Measurements from ENCODE around the gene NRXN3. TPM values are rescaled to one million over a fixed set of nuclear protein-coding genes. Genes with fewer than 3 reads are reported as not detected.

NRXN3 gene
- total and polyA plus RNA-seq, 8 donors: 1.3 to 7.6 (median 1.5) TPM

DNA sequence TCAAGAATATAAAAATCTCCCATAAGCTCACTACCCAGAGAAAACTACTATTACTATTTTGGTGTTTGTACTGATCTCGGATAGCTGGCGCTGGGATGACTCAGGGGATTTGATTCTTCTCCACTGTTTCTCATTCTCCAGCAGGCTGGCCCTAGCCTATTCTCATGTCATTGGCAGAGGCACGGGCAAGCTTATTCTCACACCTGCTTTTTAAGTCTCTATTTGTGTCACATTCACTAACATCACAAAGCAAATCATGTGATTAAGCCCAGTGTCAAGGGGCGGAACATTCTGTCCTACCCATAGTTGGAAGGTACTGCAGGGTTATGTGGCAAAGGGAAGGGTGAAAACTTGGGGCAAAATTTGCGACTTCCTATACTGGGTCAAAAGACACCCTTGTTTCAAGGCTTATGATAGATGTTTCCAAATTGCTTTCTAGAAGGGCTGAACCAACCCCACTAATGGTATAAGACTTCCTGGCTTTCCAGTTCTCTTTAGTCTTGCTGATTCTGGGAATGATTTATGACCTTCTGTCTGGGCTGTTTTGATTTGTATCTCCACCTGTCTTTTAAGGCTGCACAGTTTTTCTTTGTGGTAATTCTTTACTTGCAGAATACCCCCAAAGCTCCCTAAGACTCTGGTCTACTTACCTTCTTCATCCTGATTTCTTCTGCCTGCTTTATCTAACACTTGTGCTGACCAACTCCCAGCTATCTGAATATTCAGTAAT, 406.4 kb downstream of the NRXN3 start:
- ATAC-seq: no peak
- Histone ChIP-seq H3K4me3 (no peak overlapping the region), H3K9me3 (peaks cover 0 to 22% of the 10 kb centered on the region in 2 donors), H3K27ac (no peak overlapping the region), H3K4me1 (no peaks in the 10 kb centered on the region), H3K27me3 (no peaks in the 10 kb centered on the region), H3K36me3 (no peaks in the 10 kb centered on the region)
- intact Hi-C loops (cut with DNase I): no loop called here
- DNase-seq: no peak
- TF ChIP-seq, protein P1, sequence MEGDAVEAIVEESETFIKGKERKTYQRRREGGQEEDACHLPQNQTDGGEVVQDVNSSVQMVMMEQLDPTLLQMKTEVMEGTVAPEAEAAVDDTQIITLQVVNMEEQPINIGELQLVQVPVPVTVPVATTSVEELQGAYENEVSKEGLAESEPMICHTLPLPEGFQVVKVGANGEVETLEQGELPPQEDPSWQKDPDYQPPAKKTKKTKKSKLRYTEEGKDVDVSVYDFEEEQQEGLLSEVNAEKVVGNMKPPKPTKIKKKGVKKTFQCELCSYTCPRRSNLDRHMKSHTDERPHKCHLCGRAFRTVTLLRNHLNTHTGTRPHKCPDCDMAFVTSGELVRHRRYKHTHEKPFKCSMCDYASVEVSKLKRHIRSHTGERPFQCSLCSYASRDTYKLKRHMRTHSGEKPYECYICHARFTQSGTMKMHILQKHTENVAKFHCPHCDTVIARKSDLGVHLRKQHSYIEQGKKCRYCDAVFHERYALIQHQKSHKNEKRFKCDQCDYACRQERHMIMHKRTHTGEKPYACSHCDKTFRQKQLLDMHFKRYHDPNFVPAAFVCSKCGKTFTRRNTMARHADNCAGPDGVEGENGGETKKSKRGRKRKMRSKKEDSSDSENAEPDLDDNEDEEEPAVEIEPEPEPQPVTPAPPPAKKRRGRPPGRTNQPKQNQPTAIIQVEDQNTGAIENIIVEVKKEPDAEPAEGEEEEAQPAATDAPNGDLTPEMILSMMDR (IDR thresholded peaks at IDR 0.05): no peak

DNA sequence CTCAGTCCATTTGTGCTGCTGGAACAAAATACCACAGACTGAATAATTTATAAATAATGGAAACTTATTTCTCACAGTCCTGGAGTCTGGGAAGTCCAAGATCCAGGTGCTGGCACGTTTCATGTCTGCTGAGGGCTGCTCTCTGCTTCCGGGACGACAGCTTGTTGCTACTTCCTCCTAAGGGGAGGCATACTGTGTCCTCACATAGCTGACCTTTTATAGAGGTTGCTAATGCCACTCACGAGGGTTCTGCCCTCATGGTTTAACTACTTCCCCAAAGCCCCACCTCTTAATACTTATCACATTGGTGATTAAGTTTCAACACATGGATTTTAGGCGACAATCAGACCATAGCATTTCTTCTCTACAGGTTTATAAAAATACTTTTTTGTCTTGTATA, 411.1 kb downstream of the NRXN3 start:
- ATAC-seq: no peak
- Histone ChIP-seq H3K9me3 (no peaks in the 10 kb centered on the region), H3K27me3 (no peaks in the 10 kb centered on the region)

DNA sequence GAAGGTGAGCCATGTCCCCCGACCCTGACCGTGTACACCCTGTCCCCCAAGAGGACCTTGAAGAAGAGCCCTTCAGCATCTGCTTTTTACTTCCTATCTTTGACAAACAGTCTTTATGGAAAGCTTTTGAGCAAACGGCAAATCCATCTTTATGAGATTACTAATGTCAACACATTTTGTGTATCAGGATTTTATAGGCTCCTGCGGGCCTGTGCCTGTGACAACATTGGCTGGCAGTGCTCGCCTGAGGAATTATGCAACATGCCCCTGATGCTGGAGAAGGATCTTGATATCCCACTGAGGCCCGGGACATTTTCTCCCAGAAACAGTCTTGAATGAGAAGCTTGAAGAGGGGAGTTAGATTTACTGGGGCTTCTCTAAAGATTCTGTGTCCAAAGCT, 416.5 kb downstream of the NRXN3 start:
- DNase-seq (no peak), ATAC-seq (no peak)
- no peaks in the 10 kb centered on the region for H3K9me3 ChIP-seq
- H3K36me3 ChIP-seq: no peaks in the 10 kb centered on the region
- H3K27me3 ChIP-seq: no peaks in the 10 kb centered on the region
- intact Hi-C loops (cut with DNase I): no loop called here
- H3K4me1 ChIP-seq: no peaks in the 10 kb centered on the region
- H3K27ac ChIP-seq: no peak overlapping the region
- TF ChIP-seq, protein P1 (IDR thresholded peaks at IDR 0.05): no peak
- no peak overlapping the region for H3K4me3 ChIP-seq

More for the DNA sequence above, 411.1 kb downstream of the NRXN3 start:
- no peak overlapping the region for H3K27ac ChIP-seq
- TF ChIP-seq, protein P1 (IDR thresholded peaks at IDR 0.05): no peak
- no peak for DNase-seq
- H3K4me3 ChIP-seq: no peak overlapping the region
- no peaks in the 10 kb centered on the region for H3K4me1 ChIP-seq
- intact Hi-C loops (cut with DNase I): no loop called here
- no peaks in the 10 kb centered on the region for H3K36me3 ChIP-seq

DNA sequence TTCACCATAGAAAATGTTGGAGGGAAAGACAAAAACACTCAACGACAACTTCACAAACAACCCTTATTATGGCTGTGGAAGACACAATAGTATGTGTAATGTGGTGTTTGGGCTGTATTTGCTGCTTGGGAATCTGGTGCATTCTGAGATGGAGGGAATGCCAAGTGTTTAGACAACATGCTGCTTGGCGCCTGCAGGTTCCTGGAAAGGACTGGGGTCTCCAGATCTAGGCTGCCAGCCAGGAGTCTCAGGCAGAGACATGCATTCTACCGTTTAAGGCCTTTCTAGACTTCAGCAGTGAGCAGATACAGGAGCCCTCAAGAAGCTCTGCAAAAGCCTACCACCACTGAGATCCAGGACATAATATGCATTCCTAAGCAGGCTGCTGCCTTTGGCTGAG, 418.7 kb downstream of the NRXN3 start:
- Histone ChIP-seq H3K4me1 (no peaks in the 10 kb centered on the region), H3K27ac (no peak overlapping the region), H3K4me3 (no peak overlapping the region), H3K27me3 (no peaks in the 10 kb centered on the region), H3K36me3 (no peaks in the 10 kb centered on the region), H3K9me3 (no peaks in the 10 kb centered on the region)
- no peak for DNase-seq
- ATAC-seq: no peak
- TF ChIP-seq, protein P1 (IDR thresholded peaks at IDR 0.05): no peak
- intact Hi-C loops (cut with DNase I): no loop called here

DNA sequence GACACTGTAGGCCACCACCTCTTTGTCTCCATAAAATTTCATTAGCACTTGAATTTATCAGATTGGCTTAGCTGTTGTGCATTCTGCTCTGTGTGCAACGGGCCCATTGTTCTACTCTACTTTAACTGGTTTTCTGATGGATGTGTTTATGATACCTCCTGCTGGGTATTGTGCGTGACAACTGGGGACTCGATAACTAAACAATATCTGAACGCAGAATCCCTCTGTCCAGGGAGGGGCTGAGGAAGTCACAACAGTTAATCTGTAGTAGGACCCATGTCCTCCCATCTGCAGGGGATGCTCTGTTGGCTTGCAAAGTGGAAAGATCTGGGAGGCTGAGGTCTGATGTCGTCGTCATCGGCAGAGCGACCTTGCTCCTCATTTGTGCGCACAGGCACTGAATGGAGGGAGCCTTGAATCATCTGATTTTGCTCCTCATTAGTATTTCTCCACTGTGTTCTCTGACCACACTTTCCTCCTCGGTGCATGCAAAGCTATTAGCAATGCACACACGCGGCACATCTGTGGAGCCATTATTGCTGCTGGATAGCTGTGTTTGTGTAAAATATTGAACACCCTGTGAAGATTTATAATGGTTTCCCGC, 422.5 kb downstream of the NRXN3 start:
- Histone ChIP-seq H3K9me3 (no peaks in the 10 kb centered on the region), H3K27ac (no peak overlapping the region), H3K4me3 (no peak overlapping the region), H3K27me3 (no peaks in the 10 kb centered on the region), H3K4me1 (no peaks in the 10 kb centered on the region), H3K36me3 (no peaks in the 10 kb centered on the region)
- TF ChIP-seq, protein P1 (IDR thresholded peaks at IDR 0.05): no peak
- no peak for ATAC-seq
- intact Hi-C loops (cut with DNase I): no loop called here
- DNase-seq: no peak

Measured in left lung (tissue), 10 donors.